A549 (cell line): ENCODE data around the gene GPRC6A. TPM values are rescaled to one million over a fixed set of nuclear protein-coding genes. Genes with fewer than 3 reads are reported as not detected.

Experiments
- ATAC-seq, 2 experiments: fragments of 200-7000 bp in 1 of 2; fragments of >200 bp in 1 of 2; cut with Nextera tagmentation in 1 of 2; cut with Tn5 transposase in 1 of 2; 3 replicates each; pipeline versions ENCODE4 v1.8.0 to v1.9.1; 2018 to 2020; ENCODE audit warnings: mild to moderate bottlenecking in 1 of 2, moderate library complexity in 1 of 2
- CTCF ChIA-PET: fragments of 300-600 bp; sonication (Branson Sonifier 250); formaldehyde crosslinking; extraction: SDS; loops from one replicate; lab custom pipeline; 2021; ENCODE audit warnings: antibody characterized with exemption, inconsistent platforms; lab: Yijun Ruan, JAX
- POLR2A ChIA-PET: fragments of 350-600 bp; formaldehyde crosslinking; extraction: SDS; loops from one replicate; lab custom pipeline; 2021; ENCODE audit warnings: antibody characterized with exemption, inconsistent platforms; lab: Yijun Ruan, JAX
- DNase-seq, 2 experiments: peaks; one replicate each; pipeline versions ENCODE4 v3.0.0 to v3.0.0-alpha.2; 2011 to 2016; ENCODE audit warnings: low read depth in 1 of 2, low spot score in 1 of 2
- FAIRE-seq: peaks from 2 replicates; lab custom pipeline; 2011; peaks lifted over from hg19 to GRCh38; lab: Jason Lieb, UNC
- H3K27ac ChIP-seq, 2 experiments: fragments of >200 bp; sonication (Bioruptor Twin); formaldehyde crosslinking; 3 replicates each; pipeline ENCODE4 v1.5.1; 2016 to 2017
- H3K4me1 ChIP-seq: fragments of >200 bp; sonication (Bioruptor Twin); formaldehyde crosslinking; 3 replicates; pipeline ENCODE4 v1.6.1; 2016
- H3K4me2 ChIP-seq: fragments of >200 bp; sonication (Bioruptor Twin); formaldehyde crosslinking; 3 replicates; pipeline ENCODE4 v1.6.1; 2016
- H3K4me3 ChIP-seq: fragments of >200 bp; sonication (Bioruptor Twin); formaldehyde crosslinking; 3 replicates; pipeline ENCODE4 v1.5.1; 2016
- H3K9me3 ChIP-seq: fragments of >200 bp; sonication (Bioruptor Twin); formaldehyde crosslinking; 3 replicates; pipeline ENCODE4 v1.6.1; 2016
- CTCF ChIP-seq: fragments of >200 bp; sonication (Bioruptor Twin); formaldehyde crosslinking; IDR thresholded peaks from 3 replicates; pipeline ENCODE4 v1.5.1; 2016
- E2F6 ChIP-seq: IDR thresholded peaks from 2 replicates; pipeline ENCODE4 v1.6.1; 2012; ENCODE audit warnings: low read depth, borderline replicate concordance
- POLR2A ChIP-seq: IDR thresholded peaks from 2 replicates; pipeline ENCODE4 v1.6.1; 2012; ENCODE audit warnings: mild to moderate bottlenecking, low read length
- RARB ChIP-seq: fragments of 250-450 bp; sonication (Bioruptor Pico); IDR thresholded peaks from 2 replicates; pipeline ENCODE4 v1.8.0; 2021; ENCODE audit warnings: mild to moderate bottlenecking, moderate library complexity
- ZSCAN20 ChIP-seq: fragments of 250-450 bp; sonication (Bioruptor Pico); IDR thresholded peaks from 2 replicates; pipeline ENCODE4 v1.8.0; 2022; ENCODE audit warnings: mild to moderate bottlenecking, moderate library complexity
- WGBS: methylation state at CpG from one replicate; pipeline ENCODE4 v1.1.6; 2017; ENCODE audit errors: missing lambda C conversion rate; 5-methylcytosine and 5-hydroxymethylcytosine counted together
- polyA plus RNA-seq, 4 experiments: library from polyadenylated mRNA; depleted of rRNA in 3 of 4; stranded (reverse); fragments of >200 nt; fragmentation: RNase III in 1 of 4; extraction: RNeasy Plus Mini Kit Qiagen cat#74134 plus additional on column Dnase treatment in 1 of 4; gene quantifications; 2 replicates in 3 of 4; 3 replicates in 1 of 4; pipeline ENCODE4 v1.2.3, GENCODE V29; 2011 to 2017

Gene GPRC6A
- polyA plus RNA-seq, 2 of the 4 experiments (the other 2 are of a cell fraction), result not detected

GRCh38 chr6:116745176-116745575 is 83.7 kb downstream of the GPRC6A start:
- DNase-seq (no peak), ATAC-seq (no peak), FAIRE-seq (no peak)
- Histone ChIP-seq H3K9me3 (no peaks in the 10 kb centered on the region), H3K4me2 (no peak overlapping the region), H3K27ac (no peak overlapping the region), H3K4me3 (no peak overlapping the region), H3K4me1 (no peaks in the 10 kb centered on the region)
- no peak for TF ChIP-seq E2F6
- no peak for TF ChIP-seq ZSCAN20 (CRISPR knock-in tag)
- TF ChIP-seq RARB, result no peak
- TF ChIP-seq CTCF, result no peak
- TF ChIP-seq POLR2A, result no peak
- WGBS, result 78% methylated on average over 5 of the region's 5 CpGs
- ChIA-PET POLR2A (no interaction called here), CTCF (no interaction called here)

Other genes starting within 250 kb of the GPRC6A start
- 0.17 and 0.28 TPM in 2 replicates for gene RSPH4A, start 212.6 kb downstream of the GPRC6A start, polyA plus RNA-seq (2011; rRNA removed)
- 0.13 to 0.28 TPM (median 0.13 TPM) in 3 replicates for gene RSPH4A, start 212.6 kb downstream of the GPRC6A start, polyA plus RNA-seq (2017; fragmentation: RNase III; extraction: RNeasy Plus Mini Kit Qiagen cat#74134 plus additional on column Dnase treatment)
- gene ZUP1, start 160.3 kb downstream of the GPRC6A start, polyA plus RNA-seq (2011; rRNA removed), result 9.8 and 14.4 TPM in 2 replicates
- 9.7 to 10.7 TPM (median 10.0 TPM) in 3 replicates for gene ZUP1, start 160.3 kb downstream of the GPRC6A start, polyA plus RNA-seq (2017; fragmentation: RNase III; extraction: RNeasy Plus Mini Kit Qiagen cat#74134 plus additional on column Dnase treatment)
- gene KPNA5, start 147.9 kb downstream of the GPRC6A start, polyA plus RNA-seq (2011; rRNA removed), result 3.0 and 4.5 TPM in 2 replicates
- 2.2 to 2.4 TPM (median 2.3 TPM) in 3 replicates for gene KPNA5, start 147.9 kb downstream of the GPRC6A start, polyA plus RNA-seq (2017; fragmentation: RNase III; extraction: RNeasy Plus Mini Kit Qiagen cat#74134 plus additional on column Dnase treatment)
- 0.14 TPM in 1 of 2 replicates, not detected in the other for gene FAM162B, start 63.4 kb downstream of the GPRC6A start, polyA plus RNA-seq (2011; rRNA removed)
- not detected in 3 replicates for gene FAM162B, start 63.4 kb downstream of the GPRC6A start, polyA plus RNA-seq (2017; fragmentation: RNase III; extraction: RNeasy Plus Mini Kit Qiagen cat#74134 plus additional on column Dnase treatment)
- not detected in 2 replicates for gene RFX6, start 48.2 kb upstream of the GPRC6A start, polyA plus RNA-seq (2011; rRNA removed)
- not detected in 3 replicates for gene RFX6, start 48.2 kb upstream of the GPRC6A start, polyA plus RNA-seq (2017; fragmentation: RNase III; extraction: RNeasy Plus Mini Kit Qiagen cat#74134 plus additional on column Dnase treatment)